GM12875 (cell line): ENCODE results near the gene ESR2.

Experiments
- H3K4me3 ChIP-seq: one replicate; pipeline ENCODE4 v1.5.1; 2011; ENCODE audit warnings: low read depth, low read length, control low read depth
- CTCF ChIP-seq: IDR thresholded peaks from 2 replicates; pipeline ENCODE4 v1.5.1; 2011; ENCODE audit warnings: low read depth, mild to moderate bottlenecking, control low read depth, inconsistent platforms, low read length, moderate library complexity, borderline replicate concordance; ENCODE audit not compliant: insufficient read depth

Gene ESR2

GRCh38 chr14:64292197-64292596, 2.0 kb downstream of the ESR2 start:
- H3K4me3 ChIP-seq: no peak overlapping the region
- no peak for TF ChIP-seq CTCF

- TF ChIP-seq CTCF: no peak
- H3K4me3 ChIP-seq: no peak overlapping the region
These were observed 4.6 kb downstream of the ESR2 start for GRCh38 chr14:64289571-64289970.

- no peak for TF ChIP-seq CTCF
- H3K4me3 ChIP-seq: no peak overlapping the region
These were observed 12.4 kb downstream of the ESR2 start for GRCh38 chr14:64281805-64282204.

GRCh38 chr14:64279704-64280668, 14.2 kb downstream of the ESR2 start:
- no peak for TF ChIP-seq CTCF
- no peak overlapping the region for H3K4me3 ChIP-seq

- TF ChIP-seq CTCF: no peak
- H3K4me3 ChIP-seq: no peak overlapping the region
These were observed 15.7 kb downstream of the ESR2 start for GRCh38 chr14:64278458-64278857.

GRCh38 chr14:64272019-64272418, 22.2 kb downstream of the ESR2 start:
- H3K4me3 ChIP-seq: no peak overlapping the region
- no peak for TF ChIP-seq CTCF

- no peak for TF ChIP-seq CTCF
- H3K4me3 ChIP-seq: no peak overlapping the region
These were observed 27.9 kb downstream of the ESR2 start for GRCh38 chr14:64266239-64266638.
